Activated naive CD4-positive, alpha-beta T cell treated with anti-CD3 and anti-CD28 coated beads, Interleukin-2, amount 10 ng/mL, durations not matched to agents 5 hours and 36 hours (primary cell): ENCODE results near the gene DENND1A. TPM values are rescaled to one million over a fixed set of nuclear protein-coding genes. Genes with fewer than 3 reads are reported as not detected.

Experiments
- microRNA-seq: library from miRNA; unstranded; fragments of <30 nt; microRNA quantifications from one replicate; pipeline ENCODE4 v1.2.0, GENCODE V29; 2022; ENCODE audit warnings: borderline microRNAs expressed, borderline replicate concordance
- total RNA-seq, 2 experiments: library from RNA; stranded (reverse); gene quantifications; one replicate each; pipeline ENCODE4 v1.2.3, GENCODE V29; 2021

DENND1A gene
- total RNA-seq: 10 to 100 TPM; 15.5 to 16.5 TPM

GRCh38 chr9:123929870-123930831 lies at the start of gene DENND1A:
TSS of gene DENND1A (minus strand) at chr9:123930126. CDS start at chr9:123929905, 221 bp downstream.

GRCh38 chr9:123355761-123356431 lies 574.0 kb downstream of the DENND1A start, which contains the start of gene CRB2:
TSS of gene CRB2 (plus strand) at chr9:123356197. CDS start at chr9:123356261, 64 bp downstream.

Small RNA genes within 50 kb of the gene (microRNA-seq; reads per million reads assigned to microRNA genes)
- gene MIR601 (not detected), gene MIR7150 (not detected)

Other genes starting within 250 kb of the DENND1A start
- not detected for gene LHX2, start 81.6 kb upstream of the DENND1A start, total RNA-seq